Activated CD8-positive, alpha-beta memory T cell treated with anti-CD3 and anti-CD28 coated beads, Interleukin-2, amount 50 U/mL, for 1 hour (primary cell): ENCODE data around the gene IL22RA2.
"Not testable (repeated sequence)": the region's sequence is repeated elsewhere in the genome, so short reads cannot be mapped to it uniquely, and the experiment has no call there.

Experiments
- DNase-seq: peaks from one replicate; pipeline ENCODE4 v3.0.0-alpha.2; 2020; ENCODE audit errors: extremely low read depth

The IL22RA2 gene, protein sequence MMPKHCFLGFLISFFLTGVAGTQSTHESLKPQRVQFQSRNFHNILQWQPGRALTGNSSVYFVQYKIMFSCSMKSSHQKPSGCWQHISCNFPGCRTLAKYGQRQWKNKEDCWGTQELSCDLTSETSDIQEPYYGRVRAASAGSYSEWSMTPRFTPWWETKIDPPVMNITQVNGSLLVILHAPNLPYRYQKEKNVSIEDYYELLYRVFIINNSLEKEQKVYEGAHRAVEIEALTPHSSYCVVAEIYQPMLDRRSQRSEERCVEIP

DNA sequence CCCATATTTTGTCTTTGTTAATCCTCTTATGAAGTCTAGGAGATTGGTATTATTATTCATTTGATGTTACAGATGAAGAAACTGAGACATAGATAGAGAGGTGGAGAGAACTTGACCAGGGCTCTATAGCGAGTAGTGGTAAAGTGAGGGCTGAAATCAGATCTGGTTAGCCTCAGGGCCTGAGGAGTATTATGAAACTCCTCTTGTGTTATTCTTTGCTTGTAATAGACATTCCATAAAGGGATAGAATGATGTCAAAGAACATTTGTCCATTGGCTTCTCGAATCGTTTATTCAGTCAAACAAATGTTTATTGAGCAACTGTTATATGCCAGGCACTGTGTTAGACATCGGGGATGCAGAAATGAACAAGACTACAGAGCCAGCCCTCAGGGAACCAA, at the start of gene IL22RA2:
Gene IL22RA2 (minus strand): TSS at position 144 of the 400 bp plus-strand sequence. CDS start 11,895 bp downstream, outside the sequence.
- DNase-seq, result no peak

GRCh38 chr6:137222381-137222780, 48.9 kb upstream of the IL22RA2 start:
- no peak for DNase-seq

GRCh38 chr6:137219664-137220252, 46.3 kb upstream of the IL22RA2 start:
- no peak for DNase-seq

DNA sequence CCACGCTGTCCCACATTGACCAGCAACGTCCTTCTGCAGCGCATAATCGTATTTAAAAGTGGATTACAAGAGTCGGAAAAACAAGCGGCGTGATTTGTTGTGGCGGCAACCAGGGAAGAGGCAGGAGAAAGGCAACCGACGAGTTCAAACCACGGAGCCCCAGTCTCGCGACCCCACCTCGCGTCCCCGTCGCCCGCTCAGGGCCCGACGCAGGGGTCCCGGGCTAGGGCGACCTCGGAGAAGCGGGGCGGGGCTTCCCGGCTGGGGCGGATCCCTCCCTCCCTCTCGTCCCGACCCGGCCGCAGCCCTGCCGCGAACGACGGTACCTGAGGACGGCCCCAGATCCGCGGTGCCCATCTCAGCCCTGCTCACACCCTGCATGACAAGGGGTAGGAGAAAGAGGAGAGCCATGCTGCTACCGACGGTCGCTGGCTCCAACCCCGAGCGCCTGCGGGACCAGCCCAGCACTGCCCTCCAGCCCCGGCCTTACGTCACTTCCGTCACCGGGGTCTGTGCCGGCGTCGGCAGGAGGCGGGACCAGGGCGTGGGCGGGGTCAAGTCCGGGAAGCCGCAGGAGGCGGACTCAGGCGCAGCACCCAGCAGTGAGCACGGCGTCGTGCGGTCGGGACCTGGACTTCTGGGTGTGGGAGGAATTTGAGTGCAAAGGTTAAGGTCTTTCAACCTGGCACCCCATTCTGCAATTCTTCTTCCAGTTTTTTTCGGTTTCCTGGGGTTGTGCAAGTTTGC, 45.6 kb upstream of the IL22RA2 start, which contains the start of gene IFNGR1:
Gene IFNGR1 (minus strand): TSS at position 469 of the 747 bp plus-strand sequence. CDS start 58 bp downstream, at position 411.
- peak; percentile 84 for DNase-seq

DNA sequence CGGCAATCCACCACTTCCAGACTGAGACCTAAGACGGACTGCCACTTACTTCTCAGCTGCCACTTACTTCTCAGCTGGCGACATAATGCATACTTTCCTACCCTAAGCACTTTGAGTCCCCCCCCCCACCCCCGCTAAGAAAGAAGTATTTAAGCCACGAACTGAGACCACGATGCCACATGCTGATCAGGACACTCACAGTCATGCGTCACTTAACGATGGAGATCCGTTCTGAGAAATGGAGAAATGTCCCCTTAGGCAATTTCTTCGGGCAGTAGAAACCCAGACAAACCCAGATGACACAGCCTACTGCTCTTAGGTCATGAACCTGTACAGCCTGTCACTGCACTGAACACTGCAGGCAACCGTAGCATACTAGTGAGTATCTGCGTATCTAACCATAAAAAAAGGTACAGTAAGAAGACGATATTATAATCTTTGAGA, 45.1 kb upstream of the IL22RA2 start:
- DNase-seq, result peak; percentile 29

- DNase-seq, result no peak
Measured at GRCh38 chr6:137217801-137218472, 44.5 kb upstream of the IL22RA2 start.

- DNase-seq, result no peak
Measured at GRCh38 chr6:137216875-137217553, 43.6 kb upstream of the IL22RA2 start.

GRCh38 chr6:137216106-137216505, 42.7 kb upstream of the IL22RA2 start:
- DNase-seq, result no peak

- DNase-seq, result not testable (repeated sequence)
Measured at GRCh38 chr6:137215630-137216029, 42.2 kb upstream of the IL22RA2 start.

DNA sequence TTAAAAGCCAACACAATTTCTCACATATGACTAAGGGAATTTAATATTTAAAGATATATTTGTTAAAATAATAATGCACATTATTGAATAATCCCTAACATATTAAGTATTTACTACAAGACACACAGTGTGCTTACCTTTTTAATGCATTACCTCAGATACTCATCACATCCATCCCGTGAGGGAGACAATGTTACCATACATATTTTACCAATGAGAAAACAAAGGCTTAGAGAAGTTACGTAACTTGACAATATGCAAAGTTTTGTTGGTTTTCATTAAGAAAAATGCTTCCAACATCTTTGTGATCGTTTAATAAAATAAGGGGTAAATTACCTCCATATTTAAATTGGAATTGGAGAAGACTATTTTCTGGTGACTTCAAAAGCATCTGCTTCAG, 41.5 kb upstream of the IL22RA2 start:
- no peak for DNase-seq

GRCh38 chr6:137213813-137214212, 40.4 kb upstream of the IL22RA2 start:
- DNase-seq, result no peak

DNA sequence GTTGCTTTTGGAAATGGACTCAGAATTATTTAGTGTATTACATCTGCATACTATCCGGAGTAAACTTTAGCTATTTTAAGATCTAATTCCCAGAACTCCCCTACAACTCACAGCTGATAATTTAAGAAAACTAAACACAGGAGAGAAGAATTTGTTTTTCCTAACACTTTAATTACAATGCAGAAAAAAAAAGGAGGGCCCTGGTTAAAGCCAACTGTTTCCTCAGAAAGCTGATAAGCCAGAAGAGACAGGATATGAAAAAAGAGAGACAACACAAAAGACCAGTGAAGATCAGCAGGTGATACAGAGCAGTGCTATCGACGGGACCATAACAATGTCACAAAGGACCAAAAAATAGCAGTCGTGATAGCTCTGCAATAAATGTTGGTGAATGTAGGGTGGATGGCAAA, 39.9 kb upstream of the IL22RA2 start:
- no peak for DNase-seq

DNA sequence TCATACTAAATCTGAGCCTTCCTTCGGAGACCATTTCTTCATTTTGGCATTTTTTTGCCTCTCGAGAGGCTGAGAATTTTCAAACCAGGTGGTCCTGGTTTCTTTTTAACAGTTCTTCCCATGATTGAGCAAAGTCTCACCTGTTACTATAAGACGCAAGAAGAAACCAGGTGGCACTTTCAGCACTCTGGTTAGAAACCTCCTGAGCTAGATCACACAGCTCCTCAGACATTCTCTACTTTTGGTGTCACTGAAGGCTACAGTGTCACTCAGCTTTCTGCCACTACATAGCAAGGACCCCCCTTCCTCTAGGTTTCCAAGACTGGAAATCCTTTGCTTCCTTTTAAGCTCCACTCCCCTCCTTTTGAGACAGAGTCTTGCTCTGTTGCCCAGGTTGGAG, 38.5 kb upstream of the IL22RA2 start:
- no peak for DNase-seq

DNA sequence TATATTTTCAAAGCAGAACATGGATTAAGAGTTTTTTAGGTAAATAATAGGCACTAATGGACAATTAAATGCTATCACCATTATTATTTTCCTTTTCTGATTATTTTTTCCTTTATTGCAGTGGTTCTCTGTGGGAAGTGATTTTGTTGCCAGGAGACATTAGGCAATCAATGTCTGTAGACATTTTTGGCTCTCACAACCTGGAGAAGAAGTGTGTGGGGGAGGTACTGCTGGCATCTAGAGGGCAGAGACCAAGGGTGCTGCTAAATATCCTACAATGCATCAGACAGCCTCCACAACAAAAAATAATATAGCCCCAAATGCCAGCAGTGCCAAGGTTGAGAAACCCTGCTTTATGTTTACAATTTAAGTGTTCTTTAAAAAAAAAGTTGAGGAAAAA, 37.5 kb upstream of the IL22RA2 start:
- DNase-seq, result no peak

DNA sequence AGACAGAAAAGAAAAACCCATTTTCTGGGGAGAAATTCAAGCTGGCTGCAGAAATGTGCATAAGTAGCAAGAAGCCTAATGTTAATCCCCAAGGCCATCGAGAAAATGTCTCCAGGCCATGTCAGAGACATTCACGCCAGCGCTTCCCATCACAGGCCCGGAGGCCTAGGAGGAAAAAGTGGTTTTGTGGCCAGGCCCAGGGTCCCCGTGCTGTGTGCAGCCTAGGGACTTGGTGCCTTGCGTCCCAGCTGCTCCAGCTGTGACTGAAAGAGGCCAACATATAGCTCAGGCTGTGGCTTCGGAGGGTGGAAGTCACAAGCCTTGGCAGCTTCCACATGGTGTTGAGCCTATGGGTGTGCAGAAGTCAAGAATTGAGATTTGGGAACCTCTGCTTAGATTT, 34.8 kb upstream of the IL22RA2 start:
- no peak for DNase-seq

DNA sequence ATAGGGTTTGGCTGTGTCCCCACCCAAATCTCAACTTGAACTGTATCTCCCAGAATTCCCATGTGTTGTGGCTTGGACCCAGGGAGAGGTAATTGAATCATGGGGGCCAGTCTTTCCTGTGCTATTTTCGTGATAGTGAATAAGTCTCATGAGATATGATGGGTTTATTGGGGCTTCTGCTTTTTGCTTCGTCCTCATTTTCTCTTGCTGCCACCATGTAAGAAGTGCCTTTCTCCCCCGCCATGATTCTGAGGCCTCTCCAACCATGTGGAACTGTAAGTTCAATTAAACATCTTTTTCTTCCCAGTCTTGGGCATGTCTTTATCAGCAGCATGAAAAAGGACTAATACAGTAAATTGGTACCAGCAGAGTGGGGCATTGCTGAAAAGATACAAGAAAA, 34.0 kb upstream of the IL22RA2 start:
- not testable (repeated sequence) for DNase-seq

GRCh38 chr6:137206577-137206976, 33.1 kb upstream of the IL22RA2 start:
- no peak for DNase-seq

GRCh38 chr6:137203256-137203655, 29.8 kb upstream of the IL22RA2 start:
- no peak for DNase-seq

DNA sequence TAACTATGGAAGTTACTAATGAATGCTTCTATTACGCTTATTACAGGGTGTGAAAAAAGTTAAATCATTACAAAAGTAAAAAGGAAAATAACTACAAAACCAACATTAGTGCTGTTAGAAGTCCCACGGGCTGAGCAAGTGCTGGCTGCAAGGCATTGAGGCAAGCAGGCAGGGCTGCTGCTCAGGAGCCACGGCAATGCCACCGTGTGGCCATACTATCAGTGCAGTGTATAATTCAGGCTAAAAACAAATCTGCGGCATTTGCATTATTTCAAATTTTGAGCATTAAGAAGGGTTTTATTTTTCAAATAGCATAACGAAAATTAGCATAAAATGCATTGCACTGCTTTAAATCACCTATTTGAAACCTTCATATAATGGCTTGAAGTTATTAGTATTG, 28.6 kb upstream of the IL22RA2 start:
- DNase-seq, result no peak

DNA sequence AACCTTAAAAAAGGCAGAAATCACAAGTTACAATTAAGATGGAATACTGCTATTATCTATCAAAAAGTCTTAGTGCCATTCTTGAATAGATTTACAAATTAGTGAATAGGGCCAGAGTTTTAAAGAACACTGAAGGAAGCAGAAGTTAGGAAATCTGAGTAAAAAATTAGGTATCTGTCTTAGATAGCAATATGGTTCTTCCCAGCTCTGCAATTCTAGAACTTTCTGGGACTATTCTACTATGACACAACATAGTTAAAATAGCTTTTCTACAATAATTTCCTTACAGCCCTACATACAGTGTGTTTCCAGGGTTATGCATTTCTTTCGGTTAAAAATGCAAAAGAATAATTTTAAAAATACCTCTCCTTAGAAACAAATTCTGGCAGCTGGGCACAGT, 27.6 kb upstream of the IL22RA2 start:
- no peak for DNase-seq

DNA sequence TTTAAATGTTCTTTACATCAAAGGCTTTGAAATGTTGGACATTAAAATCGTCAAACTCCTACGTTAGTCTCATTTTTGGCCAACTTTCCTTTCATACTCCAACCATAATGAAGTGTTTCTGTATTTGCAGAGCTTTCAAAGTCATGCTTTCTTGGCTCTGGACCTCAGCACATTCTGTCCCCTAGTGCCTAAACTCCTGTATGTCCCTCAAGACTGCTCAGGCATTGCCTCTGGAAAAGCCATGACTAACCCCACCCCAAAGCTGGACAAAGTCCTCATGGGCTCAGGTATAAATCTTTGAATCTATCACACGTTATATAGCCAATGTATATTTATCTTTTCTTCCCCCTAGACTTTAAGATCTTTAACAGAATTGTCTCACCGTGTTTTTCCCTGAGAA, 26.8 kb upstream of the IL22RA2 start:
- no peak for DNase-seq
